H9 (cell line): ENCODE results near the gene EML4. TPM values are rescaled to one million over a fixed set of nuclear protein-coding genes. Genes with fewer than 3 reads are reported as not detected.

Source experiments
- DNase-seq: peaks from one replicate; pipeline ENCODE4 v3.0.0-alpha.2; 2017
- H2AFZ ChIP-seq: one replicate; pipeline ENCODE4 v1.6.1; 2013; ENCODE audit warnings: mild to moderate bottlenecking, low read length, control low read depth, moderate library complexity
- H2AK5ac ChIP-seq: 2 replicates; pipeline ENCODE4 v1.6.1; 2013; ENCODE audit warnings: low read length, control low read depth, mixed read lengths; ENCODE audit not compliant: insufficient read length
- H2BK120ac ChIP-seq: one replicate; pipeline ENCODE4 v1.6.1; 2013; ENCODE audit warnings: low read depth, mild to moderate bottlenecking, low read length, control low read depth, inconsistent platforms; ENCODE audit not compliant: poor library complexity, severe bottlenecking
- H2BK12ac ChIP-seq: 2 replicates; pipeline ENCODE4 v1.6.1; 2013; ENCODE audit warnings: low read length, control low read depth, mixed read lengths, low read depth; ENCODE audit not compliant: insufficient read length
- H2BK15ac ChIP-seq: 2 replicates; pipeline ENCODE4 v1.6.1; 2013; ENCODE audit warnings: low read depth, low read length, control low read depth
- H2BK20ac ChIP-seq: one replicate; pipeline ENCODE4 v1.6.1; 2013; ENCODE audit warnings: low read depth, mild to moderate bottlenecking, low read length, control low read depth, inconsistent platforms; ENCODE audit not compliant: poor library complexity, severe bottlenecking
- H2BK5ac ChIP-seq: 2 replicates; pipeline ENCODE4 v1.6.1; 2013; ENCODE audit warnings: low read length, control low read depth, mixed read lengths; ENCODE audit not compliant: insufficient read length
- H3K14ac ChIP-seq: 2 replicates; pipeline ENCODE4 v1.6.1; 2013; ENCODE audit warnings: low read length, control low read depth; ENCODE audit not compliant: insufficient read depth
- H3K18ac ChIP-seq: 2 replicates; pipeline ENCODE4 v1.6.1; 2013; ENCODE audit warnings: low read depth, mild to moderate bottlenecking, mixed read lengths, low read length, control low read depth; ENCODE audit not compliant: insufficient read length
- H3K23ac ChIP-seq: 2 replicates; pipeline ENCODE4 v1.6.1; 2013; ENCODE audit warnings: low read length, control low read depth, mixed read lengths, low read depth; ENCODE audit not compliant: insufficient read length
- H3K23me2 ChIP-seq: 2 replicates; pipeline ENCODE4 v1.6.1; 2013; ENCODE audit warnings: low read depth, mild to moderate bottlenecking, mixed read lengths, low read length, control low read depth; ENCODE audit not compliant: insufficient read length, poor library complexity, severe bottlenecking
- H3K27ac ChIP-seq: 2 replicates; pipeline ENCODE4 v1.5.1; 2013; ENCODE audit warnings: low read length, control low read depth, mixed read lengths, low read depth; ENCODE audit not compliant: insufficient read length
- H3K27me3 ChIP-seq: 2 replicates; pipeline ENCODE4 v1.6.1; 2013; ENCODE audit warnings: low read length, control low read depth, inconsistent platforms; ENCODE audit not compliant: insufficient read depth
- H3K4ac ChIP-seq: 2 replicates; pipeline ENCODE4 v1.6.1; 2013; ENCODE audit warnings: low read depth, mild to moderate bottlenecking, control low read depth, inconsistent platforms, low read length, moderate library complexity
- H3K4me1 ChIP-seq: 2 replicates; pipeline ENCODE4 v1.6.1; 2013; ENCODE audit warnings: low read length, control low read depth, inconsistent platforms; ENCODE audit not compliant: insufficient read depth
- H3K4me2 ChIP-seq: 2 replicates; pipeline ENCODE4 v1.6.1; 2013; ENCODE audit warnings: low read length, control low read depth, mixed read lengths; ENCODE audit not compliant: insufficient read length, insufficient read depth
- H3K56ac ChIP-seq: 2 replicates; pipeline ENCODE4 v1.6.1; 2013; ENCODE audit warnings: low read depth, mild to moderate bottlenecking, mixed read lengths, low read length, control low read depth; ENCODE audit not compliant: insufficient read length
- H3K79me1 ChIP-seq: 2 replicates; pipeline ENCODE4 v1.6.1; 2013; ENCODE audit warnings: low read depth, mild to moderate bottlenecking, moderate library complexity, low read length, control low read depth, inconsistent platforms; ENCODE audit not compliant: insufficient read depth, poor library complexity, severe bottlenecking
- H3K79me2 ChIP-seq: 2 replicates; pipeline ENCODE4 v1.6.1; 2013; ENCODE audit warnings: low read length, control low read depth, inconsistent platforms; ENCODE audit not compliant: insufficient read depth
- H3K9ac ChIP-seq: 2 replicates; pipeline ENCODE4 v1.6.1; 2013; ENCODE audit warnings: low read length, control low read depth, mixed read lengths; ENCODE audit not compliant: insufficient read length; ENCODE audit errors: extremely low read depth
- H3K9me3 ChIP-seq: one replicate; pipeline ENCODE4 v1.6.1; 2013; ENCODE audit warnings: low read depth, low read length, inconsistent platforms; ENCODE audit not compliant: control insufficient read depth
- H3T11ph ChIP-seq: one replicate; pipeline ENCODE4 v1.6.1; 2013; ENCODE audit warnings: mild to moderate bottlenecking, low read length, control low read depth, inconsistent platforms
- H4K20me1 ChIP-seq: one replicate; pipeline ENCODE4 v1.6.1; 2013; ENCODE audit not compliant: control insufficient read depth, insufficient read length, insufficient read depth
- H4K5ac ChIP-seq: 2 replicates; pipeline ENCODE4 v1.6.1; 2013; ENCODE audit warnings: low read depth, mild to moderate bottlenecking, mixed read lengths, low read length, control low read depth; ENCODE audit not compliant: insufficient read length
- H4K8ac ChIP-seq: replicated peaks from 2 replicates; pipeline ENCODE4 v1.6.1; 2013; ENCODE audit warnings: low read length, control low read depth, mixed read lengths, low read depth; ENCODE audit not compliant: insufficient read length
- H4K91ac ChIP-seq: 2 replicates; pipeline ENCODE4 v1.6.1; 2013; ENCODE audit warnings: low read depth, mild to moderate bottlenecking, moderate library complexity, mixed read lengths, low read length, control low read depth; ENCODE audit not compliant: insufficient read length
- H3K27ac Mint-ChIP-seq, 3 experiments: 2 replicates in 2 of 3; 3 replicates in 1 of 3; pipeline ENCODE4 v1.8.0; 2020 to 2021; ENCODE audit warnings: mixed read lengths in 3 of 3, mild to moderate bottlenecking in 1 of 3, moderate library complexity in 1 of 3
- H3K27me3 Mint-ChIP-seq: 2 replicates; pipeline ENCODE4 v1.8.0; 2021; ENCODE audit warnings: low read depth, mild to moderate bottlenecking, moderate library complexity, mixed read lengths
- H3K36me3 Mint-ChIP-seq, 3 experiments: 2 replicates in 2 of 3; 3 replicates in 1 of 3; pipeline ENCODE4 v1.8.0; 2020 to 2021; ENCODE audit warnings: low read depth in 3 of 3, mixed read lengths in 3 of 3; ENCODE audit not compliant: insufficient read depth in 1 of 3
- H3K4me1 Mint-ChIP-seq, 2 experiments: 2 replicates each; pipeline ENCODE4 v1.8.0; 2020; ENCODE audit warnings: mixed read lengths in 2 of 2
- H3K4me3 Mint-ChIP-seq, 2 experiments: 2 replicates in 1 of 2; 3 replicates in 1 of 2; pipeline ENCODE4 v1.8.0; 2020 to 2021; ENCODE audit warnings: mild to moderate bottlenecking in 2 of 2, mixed read lengths in 2 of 2, moderate library complexity in 1 of 2
- H3K9me3 Mint-ChIP-seq, 2 experiments: 2 replicates in 1 of 2; 3 replicates in 1 of 2; pipeline ENCODE4 v1.8.0; 2020; ENCODE audit warnings: mild to moderate bottlenecking in 2 of 2, mixed read lengths in 2 of 2, moderate library complexity in 1 of 2
- WGBS: extraction: QIAGEN DNeasy Blood & Tissue Kit; methylation state at CpG from one replicate; pipeline ENCODE4 v1.1.7; 2013; ENCODE audit warnings: missing lambda C conversion rate, low lambda C conversion rate, mixed read lengths; ENCODE audit not compliant: insufficient read length; ENCODE audit errors: extremely low coverage; 5-methylcytosine and 5-hydroxymethylcytosine counted together
- total RNA-seq: library from RNA; stranded (reverse); gene quantifications from 2 replicates; pipeline ENCODE4 v1.2.1, GENCODE V29; 2021
- TF ChIP-seq, protein P1 (sequence below): fragments of 200-600 bp; sonication (generic); conservative IDR thresholded peaks from 3 replicates; pipeline ENCODE4 v1.8.0; 2021; ENCODE audit warnings: antibody characterized with exemption, mild to moderate bottlenecking

The EML4 gene
- total RNA-seq, 1 experiment from 2014 or later, result 68.6 TPM

DNA sequence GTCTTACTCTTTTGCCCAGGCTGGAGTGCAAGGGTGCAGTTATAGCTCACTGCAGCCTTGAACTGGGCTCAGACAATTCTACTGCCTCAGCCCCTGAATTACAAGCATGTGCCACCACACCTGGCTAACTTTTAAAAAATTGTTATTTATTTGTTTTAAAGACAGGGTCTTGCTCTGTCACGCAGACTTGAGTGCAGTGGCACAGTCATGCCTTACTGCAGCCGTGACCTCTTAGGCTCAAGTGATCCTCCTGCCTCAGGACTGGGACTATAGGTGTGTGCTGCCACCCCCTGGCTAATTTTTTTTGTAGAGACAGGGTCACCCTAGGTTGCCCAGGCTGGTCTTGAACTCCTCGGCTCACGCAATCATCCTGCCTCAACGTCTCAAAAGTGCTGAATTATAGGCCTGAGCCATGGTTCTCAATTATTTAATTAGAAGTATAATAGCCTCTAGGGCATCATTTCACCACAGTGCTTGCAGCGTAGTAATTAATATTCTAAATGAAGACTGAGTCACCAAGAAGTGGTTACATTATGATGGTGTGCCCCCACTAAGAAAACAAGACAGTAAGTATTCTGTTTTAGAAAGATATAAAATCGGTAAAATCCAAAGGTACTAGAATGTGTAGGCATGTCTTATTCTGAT is 69.6 kb downstream of the EML4 start:
- no peak overlapping the region for H3K56ac ChIP-seq
- no peak overlapping the region for H3K9ac ChIP-seq
- TF ChIP-seq, protein P1, sequence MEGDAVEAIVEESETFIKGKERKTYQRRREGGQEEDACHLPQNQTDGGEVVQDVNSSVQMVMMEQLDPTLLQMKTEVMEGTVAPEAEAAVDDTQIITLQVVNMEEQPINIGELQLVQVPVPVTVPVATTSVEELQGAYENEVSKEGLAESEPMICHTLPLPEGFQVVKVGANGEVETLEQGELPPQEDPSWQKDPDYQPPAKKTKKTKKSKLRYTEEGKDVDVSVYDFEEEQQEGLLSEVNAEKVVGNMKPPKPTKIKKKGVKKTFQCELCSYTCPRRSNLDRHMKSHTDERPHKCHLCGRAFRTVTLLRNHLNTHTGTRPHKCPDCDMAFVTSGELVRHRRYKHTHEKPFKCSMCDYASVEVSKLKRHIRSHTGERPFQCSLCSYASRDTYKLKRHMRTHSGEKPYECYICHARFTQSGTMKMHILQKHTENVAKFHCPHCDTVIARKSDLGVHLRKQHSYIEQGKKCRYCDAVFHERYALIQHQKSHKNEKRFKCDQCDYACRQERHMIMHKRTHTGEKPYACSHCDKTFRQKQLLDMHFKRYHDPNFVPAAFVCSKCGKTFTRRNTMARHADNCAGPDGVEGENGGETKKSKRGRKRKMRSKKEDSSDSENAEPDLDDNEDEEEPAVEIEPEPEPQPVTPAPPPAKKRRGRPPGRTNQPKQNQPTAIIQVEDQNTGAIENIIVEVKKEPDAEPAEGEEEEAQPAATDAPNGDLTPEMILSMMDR, result peak; percentile 70
- H3K27me3 Mint-ChIP-seq, result no peaks in the 10 kb centered on the region
- H3K4me1 Mint-ChIP-seq, result peaks cover 7% of the 10 kb centered on the region in 2 experiments
- no peak overlapping the region for H3T11ph ChIP-seq
- no peaks in the 10 kb centered on the region for H3K23me2 ChIP-seq
- H3K4me3 Mint-ChIP-seq, result no peak overlapping the region
- no CpG with 5 or more reads among the region's 7 CpGs for WGBS
- H2AFZ ChIP-seq, result no peak overlapping the region
- peak; percentile 63 for DNase-seq
- H3K27me3 ChIP-seq, result no peaks in the 10 kb centered on the region
- no peaks in the 10 kb centered on the region for H4K20me1 ChIP-seq
- no peak overlapping the region for H3K4ac ChIP-seq
- peaks cover 10% of the 10 kb centered on the region for H3K79me1 ChIP-seq
- no peak overlapping the region for H2AK5ac ChIP-seq
- H2BK120ac ChIP-seq, result no peak overlapping the region
- H3K9me3 Mint-ChIP-seq, result no peaks in the 10 kb centered on the region
- no peak overlapping the region for H2BK15ac ChIP-seq
- H2BK12ac ChIP-seq, result no peak overlapping the region
- H2BK20ac ChIP-seq, result no peak overlapping the region
- H3K18ac ChIP-seq, result no peak overlapping the region
- no peak overlapping the region for H4K91ac ChIP-seq
- H3K27ac ChIP-seq, result no peak overlapping the region
- H2BK5ac ChIP-seq, result no peak overlapping the region
- H3K14ac ChIP-seq, result no peak overlapping the region
- H3K23ac ChIP-seq, result no peak overlapping the region
- H4K5ac ChIP-seq, result no peak overlapping the region
- no peaks in the 10 kb centered on the region for H3K36me3 Mint-ChIP-seq
- H3K4me1 ChIP-seq, result no peaks in the 10 kb centered on the region; the same call in 1 of the 2 replicates
- H3K9me3 ChIP-seq, result no peaks in the 10 kb centered on the region
- H3K27ac Mint-ChIP-seq, result no peak overlapping the region
- H4K8ac ChIP-seq, result no peak overlapping the region
- no peaks in the 10 kb centered on the region; the same call in 1 of the 2 replicates for H3K79me2 ChIP-seq
- no peak overlapping the region for H3K4me2 ChIP-seq
